ENCODE results near the gene ENTR1. TPM values are rescaled to one million over a fixed set of nuclear protein-coding genes. Genes with fewer than 3 reads are reported as not detected.

ENTR1 gene
- total and polyA plus RNA-seq, 2 of the 13 experiments (the other 11 are each of a cell fraction or from before 2014, with no cell fraction given) = 70.1 to 76.4 TPM

- peak; percentile 50; the same call in 1 of the 2 replicates for TF ChIP-seq ZBED4 (CRISPR knock-in tag; IDR thresholded peaks at IDR 0.05; ENCODE audit: borderline replicate concordance)
- peak; percentile 82; the same call in 1 of the 2 replicates for TF ChIP-seq AKAP8 (CRISPR knock-in tag; IDR thresholded peaks at IDR 0.05)
- peak; percentile 25; the same call in 1 of the 2 replicates for TF ChIP-seq CEBPG (CRISPR knock-in tag; IDR thresholded peaks at IDR 0.05)
- peak; percentile 52; the same call in 1 of the 2 replicates for TF ChIP-seq SNAPC5 (CRISPR knock-in tag; IDR thresholded peaks at IDR 0.05; ENCODE audit: borderline replicate concordance)
- peak; percentile 89 for TF ChIP-seq RBFOX2 (IDR thresholded peaks at IDR 0.05; ENCODE audit: low read depth, low read length)
- peak; percentile 89 for TF ChIP-seq ZBTB33 (CRISPR knock-in tag; IDR thresholded peaks at IDR 0.05)
- no peak for TF ChIP-seq HNRNPH1 (optimal IDR thresholded peaks at IDR 0.05; ENCODE audit: low read depth, low read length)
- no peak for TF ChIP-seq PHF5A (CRISPR knock-in tag; IDR thresholded peaks at IDR 0.05; ENCODE audit: low read depth, unreplicated experiment)
- TF ChIP-seq, protein P1, sequence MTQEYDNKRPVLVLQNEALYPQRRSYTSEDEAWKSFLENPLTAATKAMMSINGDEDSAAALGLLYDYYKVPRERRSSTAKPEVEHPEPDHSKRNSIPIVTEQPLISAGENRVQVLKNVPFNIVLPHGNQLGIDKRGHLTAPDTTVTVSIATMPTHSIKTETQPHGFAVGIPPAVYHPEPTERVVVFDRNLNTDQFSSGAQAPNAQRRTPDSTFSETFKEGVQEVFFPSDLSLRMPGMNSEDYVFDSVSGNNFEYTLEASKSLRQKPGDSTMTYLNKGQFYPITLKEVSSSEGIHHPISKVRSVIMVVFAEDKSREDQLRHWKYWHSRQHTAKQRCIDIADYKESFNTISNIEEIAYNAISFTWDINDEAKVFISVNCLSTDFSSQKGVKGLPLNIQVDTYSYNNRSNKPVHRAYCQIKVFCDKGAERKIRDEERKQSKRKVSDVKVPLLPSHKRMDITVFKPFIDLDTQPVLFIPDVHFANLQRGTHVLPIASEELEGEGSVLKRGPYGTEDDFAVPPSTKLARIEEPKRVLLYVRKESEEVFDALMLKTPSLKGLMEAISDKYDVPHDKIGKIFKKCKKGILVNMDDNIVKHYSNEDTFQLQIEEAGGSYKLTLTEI (CRISPR knock-in tag; conservative IDR thresholded peaks at IDR 0.05) = no peak
- peak; percentile 88 for TF ChIP-seq PHF20 (CRISPR knock-in tag; IDR thresholded peaks at IDR 0.05)
- TF ChIP-seq TSC22D2 (CRISPR knock-in tag; IDR thresholded peaks at IDR 0.05; ENCODE audit: borderline replicate concordance) = peak; percentile 91
- TF ChIP-seq NFE2L1 (CRISPR knock-in tag; IDR thresholded peaks at IDR 0.05; ENCODE audit: borderline replicate concordance) = no peak
- no peak for TF ChIP-seq MBD4 (IDR thresholded peaks at IDR 0.05; ENCODE audit: borderline replicate concordance, low read length)
- TF ChIP-seq GATAD1 (CRISPR knock-in tag; IDR thresholded peaks at IDR 0.05) = peak; percentile 81
- TF ChIP-seq HOXA3 (CRISPR knock-in tag; IDR thresholded peaks at IDR 0.05) = peak; percentile 95
- TF ChIP-seq SNRNP70 (IDR thresholded peaks at IDR 0.05; ENCODE audit: low read depth, low read length) = no peak
- TF ChIP-seq ZNF577 (CRISPR knock-in tag; IDR thresholded peaks at IDR 0.05; ENCODE audit: borderline replicate concordance, low read depth) = 0 out of 2 replicates have a peak, but pooled peaks have one; percentile 28
- TF ChIP-seq ZNF660 (CRISPR knock-in tag; IDR thresholded peaks at IDR 0.05; ENCODE audit: borderline replicate concordance, low read depth) = no peak
- no peak for TF ChIP-seq ZNF207 (IDR thresholded peaks at IDR 0.05; ENCODE audit: borderline replicate concordance)
- no peak for TF ChIP-seq TCF7 (IDR thresholded peaks at IDR 0.05; ENCODE audit: low read depth)
- TF ChIP-seq KAT2B (IDR thresholded peaks at IDR 0.05; ENCODE audit: borderline replicate concordance, low read depth, low read length) = no peak
- TF ChIP-seq ZEB1 (IDR thresholded peaks at IDR 0.05; ENCODE audit: insufficient replicate concordance, low read depth) = peak; percentile 55
Measured at GRCh38 chr9:136363106-136363948, 47.1 kb downstream of the ENTR1 start, which contains the start of gene DNLZ (continued).

Measured in HepG2 (cell line).